OCI-LY7 (cell line): ENCODE data around the gene ERC1. TPM values are rescaled to one million over a fixed set of nuclear protein-coding genes. Genes with fewer than 3 reads are reported as not detected.

ENCODE experiments used
- BruUV-seq: library from RNA; stranded (reverse); fragments of 400-500 nt; replicated peaks from 2 replicates; lab custom pipeline; 2021; lab: Mats Ljungman, UMichigan
- CTCF ChIA-PET: fragments of 300-600 bp; sonication (Branson Sonifier 250); formaldehyde crosslinking; loops from one replicate; lab custom pipeline; 2022; ENCODE audit warnings: antibody characterized with exemption; ENCODE audit not compliant: unreplicated experiment; lab: Charles Lee
- POLR2A ChIA-PET: fragments of 300-600 bp; sonication (Branson Sonifier 250); formaldehyde crosslinking; loops from one replicate; lab custom pipeline; 2022; ENCODE audit warnings: antibody characterized with exemption; lab: Charles Lee
- DNase-seq: peaks from one replicate; pipeline ENCODE4 v3.0.0-alpha.2; 2015; ENCODE audit warnings: low spot score
- H2AFZ ChIP-seq: fragments of 200-600 bp; sonication (generic), shearing (Covaris generic); 2 replicates; pipeline ENCODE4 v1.6.1; 2014; ENCODE audit warnings: mild to moderate bottlenecking, antibody characterized with exemption, low read length, moderate library complexity
- H3K27ac ChIP-seq: fragments of 200-600 bp; sonication (generic); 2 replicates; pipeline ENCODE4 v1.5.1; 2014; ENCODE audit warnings: mixed run types, low read depth, mild to moderate bottlenecking, moderate library complexity, low read length, inconsistent platforms; ENCODE audit not compliant: poor library complexity, severe bottlenecking
- H3K36me3 ChIP-seq: fragments of 200-600 bp; sonication (generic); 2 replicates; pipeline ENCODE4 v1.6.1; 2014; ENCODE audit warnings: mild to moderate bottlenecking, antibody characterized with exemption, low read length, moderate library complexity, mixed read lengths; ENCODE audit not compliant: insufficient read depth
- H3K4me1 ChIP-seq: fragments of 200-600 bp; sonication (generic); 2 replicates; pipeline ENCODE4 v1.5.1; 2014; ENCODE audit warnings: mild to moderate bottlenecking, low read length; ENCODE audit not compliant: insufficient read depth, poor library complexity, severe bottlenecking
- H3K4me2 ChIP-seq: fragments of 200-600 bp; sonication (generic); 2 replicates; pipeline ENCODE4 v1.6.1; 2014; ENCODE audit warnings: mild to moderate bottlenecking, low read length
- H3K4me3 ChIP-seq: fragments of 200-600 bp; sonication (generic); 2 replicates; pipeline ENCODE4 v1.5.1; 2014; ENCODE audit warnings: mild to moderate bottlenecking, low read depth, low read length; ENCODE audit not compliant: poor library complexity, severe bottlenecking
- H3K79me2 ChIP-seq: fragments of 200-600 bp; sonication (generic); 2 replicates; pipeline ENCODE4 v1.6.1; 2016; ENCODE audit warnings: low read depth, mild to moderate bottlenecking, low read length, moderate library complexity, mixed read lengths; ENCODE audit not compliant: insufficient read depth
- H3K9me2 ChIP-seq: fragments of 200-600 bp; sonication (generic); 2 replicates; pipeline ENCODE4 v1.6.1; 2016; ENCODE audit warnings: mild to moderate bottlenecking, low read length, mixed read lengths; ENCODE audit not compliant: insufficient read depth
- H3K9me3 ChIP-seq: fragments of 200-600 bp; sonication (generic); 2 replicates; pipeline ENCODE4 v1.6.1; 2014; ENCODE audit warnings: mild to moderate bottlenecking, mixed run types, low read length, mixed read lengths
- H4K20me1 ChIP-seq: fragments of 200-600 bp; sonication (generic); 2 replicates; pipeline ENCODE4 v1.6.1; 2014; ENCODE audit warnings: mild to moderate bottlenecking, antibody characterized with exemption, low read length, moderate library complexity, mixed read lengths; ENCODE audit not compliant: insufficient read depth
- CTCF ChIP-seq: fragments of 200-600 bp; sonication (generic); conservative IDR thresholded peaks from 2 replicates; pipeline ENCODE4 v1.5.1; 2014; ENCODE audit warnings: mild to moderate bottlenecking, antibody characterized with exemption, low read length, moderate library complexity, mixed read lengths
- EZH2phosphoT487 ChIP-seq: fragments of 200-600 bp; sonication (generic); IDR thresholded peaks from 2 replicates; pipeline ENCODE4 v1.6.1; 2018; ENCODE audit warnings: low read depth, borderline replicate concordance, mild to moderate bottlenecking, mixed run types, antibody characterized with exemption, low read length, moderate library complexity, mixed read lengths
- intact Hi-C: fragments of 100-400 bp; cut with micrococcal nuclease; formaldehyde crosslinking; loops from one replicate; pipeline ENCODE4 v1.10.0; 2022; ENCODE audit not compliant: unreplicated experiment
- total RNA-seq, 2 experiments: library from RNA; depleted of rRNA in 1 of 2; stranded (reverse); fragments of >200 nt in 1 of 2; shearing (Covaris generic) in 1 of 2; gene quantifications; 2 replicates each; pipeline ENCODE4 v1.2.3, GENCODE V29; 2014 to 2022

Gene ERC1
- total RNA-seq, 2 experiments from 2014 or later = 26.9 to 86.9 TPM

GRCh38 chr12:1171657-1172408 lies 180.8 kb downstream of the ERC1 start:
- H3K4me3 ChIP-seq = no peak overlapping the region
- BruUV-seq = no TSS peak
- DNase-seq = peak; percentile 35
- intact Hi-C loops = no loop called here
- no peak overlapping the region for H3K27ac ChIP-seq
- CTCF ChIA-PET = no interaction called here
- no peak overlapping the region for H2AFZ ChIP-seq
- no peak for TF ChIP-seq EZH2phosphoT487
- TF ChIP-seq CTCF = no peak
- peaks cover 24% of the 10 kb centered on the region for H3K4me1 ChIP-seq
- no peaks in the 10 kb centered on the region for H3K79me2 ChIP-seq
- no peaks in the 10 kb centered on the region for H3K9me2 ChIP-seq
- H3K4me2 ChIP-seq = peak overlapping the region; percentile 29; the same call in 1 of the 2 replicates
- H3K9me3 ChIP-seq = no peaks in the 10 kb centered on the region
- peaks cover 4% of the 10 kb centered on the region; the same call in 1 of the 2 replicates for H3K36me3 ChIP-seq
- POLR2A ChIA-PET = interaction anchor here (0.6 to 1.0 kb wide), 4 partner anchors 54 to 342 kb away, joined by 3 read pairs; no protein-coding TSS in a partner anchor
- no peaks in the 10 kb centered on the region for H4K20me1 ChIP-seq

DNA sequence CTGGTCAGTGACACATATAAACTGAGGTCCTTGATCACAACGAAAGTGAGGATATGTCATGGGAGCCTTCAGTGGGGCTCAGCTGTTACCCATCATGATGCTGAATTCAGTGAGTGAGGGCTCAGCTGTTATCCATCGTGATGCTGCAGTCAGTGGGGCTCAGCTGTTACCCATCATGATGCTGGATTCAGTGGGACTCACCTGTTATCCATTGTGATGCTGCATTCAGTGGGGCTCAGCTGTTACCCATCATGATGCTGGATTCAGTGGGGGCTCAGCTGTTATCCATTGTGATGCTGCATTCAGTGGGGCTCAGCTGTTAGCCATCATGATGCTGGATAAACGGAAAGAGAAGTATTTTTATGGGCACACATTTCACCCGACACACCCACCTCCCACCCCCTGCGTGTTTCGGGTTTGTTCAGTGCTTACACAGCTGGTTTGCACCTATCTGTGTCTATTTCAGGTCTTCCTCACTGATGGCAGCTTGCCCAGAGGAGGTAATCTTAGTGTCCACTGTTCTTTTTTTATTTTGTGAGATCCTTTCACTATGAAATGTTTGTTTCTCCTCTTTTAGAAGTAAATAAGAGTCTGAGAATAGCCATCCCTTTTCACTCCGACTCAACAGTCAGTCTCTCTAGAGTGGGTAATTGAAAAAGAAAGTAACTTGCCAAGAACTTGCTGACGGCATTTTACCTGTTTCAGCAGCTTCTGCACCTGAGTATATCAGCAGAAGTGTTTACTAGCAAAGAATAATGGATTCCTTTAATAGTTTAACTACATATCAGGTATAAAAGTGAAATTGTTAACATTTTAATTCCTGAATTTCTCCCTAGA lies 183.0 kb downstream of the ERC1 start:
- TF ChIP-seq CTCF = no peak
- TF ChIP-seq EZH2phosphoT487 = no peak
- DNase-seq = peak; percentile 17
- Histone ChIP-seq H4K20me1 (no peaks in the 10 kb centered on the region), H3K36me3 (no peaks in the 10 kb centered on the region), H3K79me2 (no peaks in the 10 kb centered on the region), H3K4me1 (peaks cover 24% of the 10 kb centered on the region), H2AFZ (no peak overlapping the region), H3K27ac (no peak overlapping the region), H3K4me2 (peak overlapping the region; percentile 57), H3K4me3 (peak overlapping the region; percentile 30), H3K9me3 (no peaks in the 10 kb centered on the region), H3K9me2 (no peaks in the 10 kb centered on the region)
- intact Hi-C loops = no loop called here
- CTCF ChIA-PET = interaction anchor here (0.5 kb wide), 1 partner anchor 262 kb away, joined by 3 read pairs; no protein-coding TSS in a partner anchor
- POLR2A ChIA-PET = interaction anchor here (0.6 to 1.5 kb wide), 5 partner anchors 15 to 350 kb away, joined by 3 to 9 read pairs (median 3); no protein-coding TSS in a partner anchor
- no TSS peak for BruUV-seq
